OCI-LY7 (cell line): ENCODE measurements around the gene TBC1D30. TPM values are rescaled to one million over a fixed set of nuclear protein-coding genes. Genes with fewer than 3 reads are reported as not detected.

Source experiments
- BruUV-seq: library from RNA; stranded (reverse); fragments of 400-500 nt; replicated peaks from 2 replicates; lab custom pipeline; 2021; lab: Mats Ljungman, UMichigan
- CTCF ChIA-PET: fragments of 300-600 bp; sonication (Branson Sonifier 250); formaldehyde crosslinking; loops from one replicate; lab custom pipeline; 2022; ENCODE audit warnings: antibody characterized with exemption; ENCODE audit not compliant: unreplicated experiment; lab: Charles Lee
- POLR2A ChIA-PET: fragments of 300-600 bp; sonication (Branson Sonifier 250); formaldehyde crosslinking; loops from one replicate; lab custom pipeline; 2022; ENCODE audit warnings: antibody characterized with exemption; lab: Charles Lee
- DNase-seq: peaks from one replicate; pipeline ENCODE4 v3.0.0-alpha.2; 2015; ENCODE audit warnings: low spot score
- H2AFZ ChIP-seq: fragments of 200-600 bp; sonication (generic), shearing (Covaris generic); 2 replicates; pipeline ENCODE4 v1.6.1; 2014; ENCODE audit warnings: mild to moderate bottlenecking, antibody characterized with exemption, low read length, moderate library complexity
- H3K27ac ChIP-seq: fragments of 200-600 bp; sonication (generic); 2 replicates; pipeline ENCODE4 v1.5.1; 2014; ENCODE audit warnings: mixed run types, low read depth, mild to moderate bottlenecking, moderate library complexity, low read length, inconsistent platforms; ENCODE audit not compliant: poor library complexity, severe bottlenecking
- H3K36me3 ChIP-seq: fragments of 200-600 bp; sonication (generic); 2 replicates; pipeline ENCODE4 v1.6.1; 2014; ENCODE audit warnings: mild to moderate bottlenecking, antibody characterized with exemption, low read length, moderate library complexity, mixed read lengths; ENCODE audit not compliant: insufficient read depth
- H3K4me1 ChIP-seq: fragments of 200-600 bp; sonication (generic); 2 replicates; pipeline ENCODE4 v1.5.1; 2014; ENCODE audit warnings: mild to moderate bottlenecking, low read length; ENCODE audit not compliant: insufficient read depth, poor library complexity, severe bottlenecking
- H3K4me2 ChIP-seq: fragments of 200-600 bp; sonication (generic); 2 replicates; pipeline ENCODE4 v1.6.1; 2014; ENCODE audit warnings: mild to moderate bottlenecking, low read length
- H3K4me3 ChIP-seq: fragments of 200-600 bp; sonication (generic); 2 replicates; pipeline ENCODE4 v1.5.1; 2014; ENCODE audit warnings: mild to moderate bottlenecking, low read depth, low read length; ENCODE audit not compliant: poor library complexity, severe bottlenecking
- H3K79me2 ChIP-seq: fragments of 200-600 bp; sonication (generic); 2 replicates; pipeline ENCODE4 v1.6.1; 2016; ENCODE audit warnings: low read depth, mild to moderate bottlenecking, low read length, moderate library complexity, mixed read lengths; ENCODE audit not compliant: insufficient read depth
- H3K9me2 ChIP-seq: fragments of 200-600 bp; sonication (generic); 2 replicates; pipeline ENCODE4 v1.6.1; 2016; ENCODE audit warnings: mild to moderate bottlenecking, low read length, mixed read lengths; ENCODE audit not compliant: insufficient read depth
- H3K9me3 ChIP-seq: fragments of 200-600 bp; sonication (generic); 2 replicates; pipeline ENCODE4 v1.6.1; 2014; ENCODE audit warnings: mild to moderate bottlenecking, mixed run types, low read length, mixed read lengths
- H4K20me1 ChIP-seq: fragments of 200-600 bp; sonication (generic); 2 replicates; pipeline ENCODE4 v1.6.1; 2014; ENCODE audit warnings: mild to moderate bottlenecking, antibody characterized with exemption, low read length, moderate library complexity, mixed read lengths; ENCODE audit not compliant: insufficient read depth
- EZH2phosphoT487 ChIP-seq: fragments of 200-600 bp; sonication (generic); IDR thresholded peaks from 2 replicates; pipeline ENCODE4 v1.6.1; 2018; ENCODE audit warnings: low read depth, borderline replicate concordance, mild to moderate bottlenecking, mixed run types, antibody characterized with exemption, low read length, moderate library complexity, mixed read lengths
- intact Hi-C: fragments of 100-400 bp; cut with micrococcal nuclease; formaldehyde crosslinking; loops from one replicate; pipeline ENCODE4 v1.10.0; 2022; ENCODE audit not compliant: unreplicated experiment
- total RNA-seq, 2 experiments: library from RNA; depleted of rRNA in 1 of 2; stranded (reverse); fragments of >200 nt in 1 of 2; shearing (Covaris generic) in 1 of 2; gene quantifications; 2 replicates each; pipeline ENCODE4 v1.2.3, GENCODE V29; 2014 to 2022
- TF ChIP-seq, protein P1 (sequence below): fragments of 200-600 bp; sonication (generic); conservative IDR thresholded peaks from 2 replicates; pipeline ENCODE4 v1.5.1; 2014; ENCODE audit warnings: mild to moderate bottlenecking, antibody characterized with exemption, low read length, moderate library complexity, mixed read lengths

TBC1D30 gene
- total RNA-seq, 2 experiments from 2014 or later, result 0.13 to 4.6 TPM

DNA sequence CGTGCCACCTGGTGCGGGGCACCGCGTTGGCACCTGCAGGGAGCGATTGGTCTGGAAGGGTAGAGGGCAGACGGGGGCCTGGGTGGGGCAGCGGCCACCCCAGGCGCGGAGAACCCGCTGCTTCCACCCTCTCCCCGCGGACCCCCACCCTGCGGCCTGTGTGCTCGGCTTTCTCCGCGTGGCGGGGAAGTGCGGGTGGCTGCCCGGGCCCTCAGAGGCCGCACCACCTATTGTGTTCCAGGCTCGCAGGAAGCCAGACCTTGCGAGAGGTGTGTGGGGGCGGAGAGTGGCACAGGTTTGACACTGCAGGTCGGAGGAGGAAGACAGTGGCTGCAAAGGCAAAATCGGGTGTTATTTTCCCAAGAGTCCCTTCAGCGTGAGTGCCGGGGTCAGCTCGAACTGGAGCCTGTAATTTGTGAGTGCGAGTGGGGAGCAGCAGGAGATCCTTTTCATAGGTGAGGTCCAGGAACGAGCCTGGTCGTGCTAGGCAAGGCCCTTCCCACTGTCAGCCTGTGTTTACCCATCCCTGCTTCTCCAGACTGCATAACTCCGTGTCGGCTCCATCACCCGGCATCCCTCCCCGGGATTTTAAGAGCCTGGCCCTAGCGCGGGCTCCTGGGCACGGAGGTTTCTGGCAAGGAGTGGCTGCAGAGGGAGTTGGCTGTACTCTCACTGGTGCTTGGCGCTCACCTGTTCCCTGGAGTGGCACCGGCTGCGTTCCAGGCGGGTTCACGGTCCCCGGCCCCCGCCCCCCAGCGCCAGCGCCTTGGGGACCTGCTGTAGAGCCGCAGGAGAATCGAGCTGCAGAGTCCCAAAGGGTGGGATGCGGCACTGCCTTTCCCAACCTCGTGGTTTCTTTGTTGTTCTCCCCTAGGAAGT is 935 bp downstream of the TBC1D30 start:
- no peaks in the 10 kb centered on the region for H4K20me1 ChIP-seq
- intact Hi-C loops, result no loop called here
- H3K4me3 ChIP-seq, result no peak overlapping the region
- no TSS peak for BruUV-seq
- no peak for DNase-seq
- no peaks in the 10 kb centered on the region for H3K4me1 ChIP-seq
- H3K9me2 ChIP-seq, result no peaks in the 10 kb centered on the region
- H3K36me3 ChIP-seq, result no peaks in the 10 kb centered on the region
- H3K9me3 ChIP-seq, result no peaks in the 10 kb centered on the region
- H3K27ac ChIP-seq, result no peak overlapping the region
- no peaks in the 10 kb centered on the region for H3K79me2 ChIP-seq
- no peak overlapping the region for H3K4me2 ChIP-seq
- CTCF ChIA-PET, result no interaction called here
- no peak overlapping the region for H2AFZ ChIP-seq
- TF ChIP-seq EZH2phosphoT487, result no peak
- TF ChIP-seq, protein P1, sequence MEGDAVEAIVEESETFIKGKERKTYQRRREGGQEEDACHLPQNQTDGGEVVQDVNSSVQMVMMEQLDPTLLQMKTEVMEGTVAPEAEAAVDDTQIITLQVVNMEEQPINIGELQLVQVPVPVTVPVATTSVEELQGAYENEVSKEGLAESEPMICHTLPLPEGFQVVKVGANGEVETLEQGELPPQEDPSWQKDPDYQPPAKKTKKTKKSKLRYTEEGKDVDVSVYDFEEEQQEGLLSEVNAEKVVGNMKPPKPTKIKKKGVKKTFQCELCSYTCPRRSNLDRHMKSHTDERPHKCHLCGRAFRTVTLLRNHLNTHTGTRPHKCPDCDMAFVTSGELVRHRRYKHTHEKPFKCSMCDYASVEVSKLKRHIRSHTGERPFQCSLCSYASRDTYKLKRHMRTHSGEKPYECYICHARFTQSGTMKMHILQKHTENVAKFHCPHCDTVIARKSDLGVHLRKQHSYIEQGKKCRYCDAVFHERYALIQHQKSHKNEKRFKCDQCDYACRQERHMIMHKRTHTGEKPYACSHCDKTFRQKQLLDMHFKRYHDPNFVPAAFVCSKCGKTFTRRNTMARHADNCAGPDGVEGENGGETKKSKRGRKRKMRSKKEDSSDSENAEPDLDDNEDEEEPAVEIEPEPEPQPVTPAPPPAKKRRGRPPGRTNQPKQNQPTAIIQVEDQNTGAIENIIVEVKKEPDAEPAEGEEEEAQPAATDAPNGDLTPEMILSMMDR, result no peak
- POLR2A ChIA-PET, result interaction anchor here (0.6 to 1.1 kb wide), 3 partner anchors 14 to 30 kb away, joined by 3 to 4 read pairs (median 3); no protein-coding TSS in a partner anchor

DNA sequence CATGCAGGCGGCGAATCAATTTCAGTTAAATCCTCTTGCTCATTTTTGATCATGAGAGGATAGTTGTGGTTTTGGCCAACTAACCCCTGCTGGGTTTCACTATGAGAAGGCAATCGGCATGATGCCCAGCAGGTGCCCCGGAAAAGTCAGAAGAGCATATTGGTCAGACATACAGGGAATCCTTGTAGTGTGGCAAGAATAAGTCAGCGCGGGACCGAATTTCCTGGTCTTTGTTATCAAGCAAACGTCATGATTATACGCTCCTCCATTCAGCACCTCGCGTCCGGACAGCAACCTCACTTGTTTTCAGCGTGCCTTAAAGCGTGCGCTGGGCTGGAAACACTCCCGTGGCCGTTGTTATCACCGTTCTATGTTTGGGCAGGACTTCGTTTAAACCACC is 1.8 kb downstream of the TBC1D30 start:
- DNase-seq, result no peak
- H3K36me3 ChIP-seq, result no peaks in the 10 kb centered on the region
- no peak overlapping the region for H3K4me3 ChIP-seq
- no peaks in the 10 kb centered on the region for H3K9me2 ChIP-seq
- no peak overlapping the region for H3K4me2 ChIP-seq
- intact Hi-C loops, result no loop called here
- no peak overlapping the region for H3K27ac ChIP-seq
- TSS peak; percentile 59 for BruUV-seq
- no peak for TF ChIP-seq EZH2phosphoT487
- TF ChIP-seq, protein P1, result no peak
- H3K79me2 ChIP-seq, result no peaks in the 10 kb centered on the region
- no peak overlapping the region for H2AFZ ChIP-seq
- no peaks in the 10 kb centered on the region for H3K9me3 ChIP-seq
- POLR2A ChIA-PET, result no interaction called here
- no peaks in the 10 kb centered on the region for H3K4me1 ChIP-seq
- CTCF ChIA-PET, result no interaction called here
- no peaks in the 10 kb centered on the region for H4K20me1 ChIP-seq

DNA sequence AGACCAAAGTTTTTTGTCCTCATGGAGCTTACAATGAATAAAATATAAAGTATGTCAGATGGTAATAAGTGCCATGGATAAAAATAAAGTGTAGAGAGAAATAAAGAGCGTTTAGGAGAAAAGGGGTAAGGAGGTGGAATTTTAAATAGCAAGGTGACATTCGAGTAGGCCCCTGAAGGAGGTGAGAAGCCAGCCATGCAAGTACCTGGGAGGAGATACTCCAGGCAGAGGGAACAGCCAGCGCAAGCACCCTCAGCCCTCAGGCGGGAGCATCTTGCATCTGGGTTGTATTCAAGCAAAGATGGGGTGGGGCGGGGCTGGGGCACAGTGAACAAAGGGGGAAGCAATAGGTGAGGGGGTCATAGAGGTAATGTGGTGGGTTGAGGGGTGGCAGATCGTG is 4.3 kb downstream of the TBC1D30 start:
- Histone ChIP-seq H3K79me2 (no peaks in the 10 kb centered on the region), H3K4me2 (no peak overlapping the region), H2AFZ (no peak overlapping the region), H3K4me1 (no peaks in the 10 kb centered on the region), H3K27ac (no peak overlapping the region), H3K9me2 (no peaks in the 10 kb centered on the region), H3K4me3 (no peak overlapping the region), H3K9me3 (no peaks in the 10 kb centered on the region), H4K20me1 (no peaks in the 10 kb centered on the region), H3K36me3 (no peaks in the 10 kb centered on the region)
- intact Hi-C loops, result no loop called here
- POLR2A ChIA-PET, result interaction anchor here (0.5 kb wide), 1 partner anchor 139 kb away, joined by 3 read pairs; no protein-coding TSS in a partner anchor
- DNase-seq, result no peak
- BruUV-seq, result no TSS peak
- no peak for TF ChIP-seq EZH2phosphoT487
- TF ChIP-seq, protein P1, result no peak
- CTCF ChIA-PET, result no interaction called here
